ENCODE data around the gene PTGDR2. TPM values are rescaled to one million over a fixed set of nuclear protein-coding genes. Genes with fewer than 3 reads are reported as not detected.

PTGDR2 gene
- 5.2 TPM for polyA plus RNA-seq (2013)

DNA sequence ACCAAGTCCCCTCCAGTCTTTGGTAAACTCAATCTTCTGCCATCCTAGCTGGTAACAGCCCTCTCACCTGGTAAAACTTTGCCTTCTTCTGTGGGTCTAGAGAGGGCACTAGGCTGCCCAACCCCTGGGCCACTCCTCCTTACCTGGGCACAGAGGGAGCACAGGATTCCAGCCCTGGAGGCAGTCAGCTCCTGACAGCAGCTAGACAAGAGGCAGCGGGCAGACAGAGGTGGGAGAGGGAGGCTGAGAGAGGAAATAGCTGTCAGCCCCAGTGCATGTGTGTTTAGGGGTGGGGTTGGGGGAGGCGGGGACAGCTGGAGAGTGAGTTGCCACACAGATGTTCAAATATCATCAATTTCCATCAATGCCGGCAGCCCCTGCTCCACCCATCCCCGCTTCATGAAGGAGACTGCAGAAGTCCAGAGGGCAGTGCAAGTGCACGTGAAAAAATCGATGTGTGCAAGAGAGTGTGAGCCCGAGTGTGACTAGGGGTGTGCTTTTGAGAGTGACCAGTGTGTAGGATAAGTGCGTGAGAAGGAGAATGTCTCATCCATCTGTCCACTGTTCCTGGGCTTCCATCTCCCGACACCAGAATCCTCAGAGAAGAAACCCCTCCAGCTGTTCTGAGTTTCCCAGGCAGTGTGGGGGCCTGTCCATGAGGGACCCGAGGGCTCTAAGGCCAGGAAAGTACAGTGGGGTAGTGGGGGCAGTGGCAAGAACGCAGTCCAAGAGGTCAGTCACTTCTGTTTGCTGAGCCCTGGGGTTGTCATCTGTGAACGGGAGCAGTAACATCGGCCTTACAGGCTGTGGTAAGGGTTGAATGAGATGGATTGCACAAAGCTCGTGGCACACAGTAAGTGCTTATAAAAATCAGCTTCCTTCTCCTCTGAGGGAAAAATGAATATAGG is at the start of gene PTGDR2:
Gene PTGDR2, minus strand, starts transcription at position 225 of the 908 bp plus-strand sequence. CDS start 2,228 bp downstream, outside the sequence.
- DNase-seq, result peak in 2 of 3 donors; percentile 50 to 57
- CTCF ChIA-PET, result interaction anchor here (0.6 to 1.7 kb wide), 11 partner anchors 9 to 81 kb away, joined by 3 to 11 read pairs (median 4); no protein-coding TSS in a partner anchor
- Histone ChIP-seq H3K36me3 (ENCODE audit: control insufficient read depth in 4 of 4, insufficient read depth in 4 of 4, low read length in 3 of 4) (peaks cover 0 to 22% (median 14%) of the 10 kb centered on the region in 4 experiments), H3K4me3 (ENCODE audit: control insufficient read depth in 1 of 7, extremely low read depth in 1 of 7, insufficient read depth in 4 of 7, low read depth in 2 of 7, low read length in 6 of 7) (peak within 1 kb of the TSS in 5 of 7 experiments; percentile 17 to 44 (median 38)), H3K27me3 (replicated peaks in 2 of 5; ENCODE audit: control insufficient read depth in 4 of 5, insufficient read depth in 5 of 5, low read length in 4 of 5) (no peaks in the 10 kb centered on the region), H3K4me1 (ENCODE audit: control extremely low read depth in 1 of 4, control insufficient read depth in 4 of 4, insufficient read depth in 4 of 4, low read length in 3 of 4) (peaks cover 8 to 56% (median 51%) of the 10 kb centered on the region in 4 experiments), H3K9me3 (ENCODE audit: control extremely low read depth in 1 of 5, control insufficient read depth in 4 of 5, insufficient read depth in 2 of 5, low read depth in 1 of 5, low read length in 4 of 5) (no peaks in the 10 kb centered on the region), H3K27ac (ENCODE audit: insufficient read depth in 1 of 2, low read depth in 1 of 2, low read length in 2 of 2, poor library complexity in 1 of 2, severe bottlenecking in 2 of 2) (peak within 1 kb of the TSS in 1 of 2 experiments; percentile 43)
- POLR2A ChIA-PET, result interaction anchor here (0.6 kb wide), 1 partner anchor 43 kb away, joined by 3 read pairs; no protein-coding TSS in a partner anchor
- 34% methylated on average over 11 of the region's 14 CpGs for WGBS (ENCODE audit: insufficient coverage)

GRCh38 chr11:60905047-60905446 is 49.3 kb upstream of the PTGDR2 start:
- 72% methylated on average over 2 of the region's 6 CpGs for WGBS (ENCODE audit: insufficient coverage)

GRCh38 chr11:60902625-60903024 is 46.9 kb upstream of the PTGDR2 start:
- CTCF ChIA-PET, result interaction anchor here (1.0 to 10.5 kb wide), 7 partner anchors 11 to 139 kb away, joined by 3 to 138 read pairs (median 6); partner anchors contain the start of gene TMEM109
- Histone ChIP-seq H3K27ac (ENCODE audit: insufficient read depth in 1 of 2, low read depth in 1 of 2, low read length in 2 of 2, poor library complexity in 1 of 2, severe bottlenecking in 2 of 2) (no peak overlapping the region), H3K36me3 (ENCODE audit: control insufficient read depth in 4 of 4, insufficient read depth in 4 of 4, low read length in 3 of 4) (peaks cover 10 to 66% (median 54%) of the 10 kb centered on the region in 4 experiments), H3K4me3 (ENCODE audit: control insufficient read depth in 1 of 7, extremely low read depth in 1 of 7, insufficient read depth in 4 of 7, low read depth in 2 of 7, low read length in 6 of 7) (no peak overlapping the region), H3K4me1 (ENCODE audit: control extremely low read depth in 1 of 4, control insufficient read depth in 4 of 4, insufficient read depth in 4 of 4, low read length in 3 of 4) (peaks cover 13 to 31% (median 29%) of the 10 kb centered on the region in 4 experiments), H3K27me3 (replicated peaks in 2 of 5; ENCODE audit: control insufficient read depth in 4 of 5, insufficient read depth in 5 of 5, low read length in 4 of 5) (no peaks in the 10 kb centered on the region), H3K9me3 (ENCODE audit: control extremely low read depth in 1 of 5, control insufficient read depth in 4 of 5, insufficient read depth in 2 of 5, low read depth in 1 of 5, low read length in 4 of 5) (no peaks in the 10 kb centered on the region)
- WGBS (ENCODE audit: insufficient coverage), result 97% methylated on average over 9 of the region's 11 CpGs
- POLR2A ChIA-PET, result interaction anchor here (1.5 kb wide), 1 partner anchor 72 kb away, joined by 3 read pairs; no protein-coding TSS in a partner anchor
- DNase-seq, result no peak

More at GRCh38 chr11:60905047-60905446, 49.3 kb upstream of the PTGDR2 start:
- no peaks in the 10 kb centered on the region for H3K27me3 ChIP-seq (replicated peaks in 2 of 5; ENCODE audit: control insufficient read depth in 4 of 5, insufficient read depth in 5 of 5, low read length in 4 of 5)
- peaks cover 7 to 42% (median 36%) of the 10 kb centered on the region in 4 experiments for H3K36me3 ChIP-seq (ENCODE audit: control insufficient read depth in 4 of 4, insufficient read depth in 4 of 4, low read length in 3 of 4)
- peak overlapping the region; percentile 76 to 89 for H3K27ac ChIP-seq (ENCODE audit: insufficient read depth in 1 of 2, low read depth in 1 of 2, low read length in 2 of 2, poor library complexity in 1 of 2, severe bottlenecking in 2 of 2)
- ChIA-PET POLR2A (no interaction called here), CTCF (interaction anchor here (0.9 to 10.5 kb wide), 10 partner anchors 8 to 129 kb away, joined by 3 to 138 read pairs (median 5); partner anchors contain the start of gene TMEM109)
- peaks cover 13 to 30% (median 25%) of the 10 kb centered on the region in 4 experiments for H3K4me1 ChIP-seq (ENCODE audit: control extremely low read depth in 1 of 4, control insufficient read depth in 4 of 4, insufficient read depth in 4 of 4, low read length in 3 of 4)
- H3K9me3 ChIP-seq (ENCODE audit: control extremely low read depth in 1 of 5, control insufficient read depth in 4 of 5, insufficient read depth in 2 of 5, low read depth in 1 of 5, low read length in 4 of 5), result no peaks in the 10 kb centered on the region
- peak overlapping the region in 6 of 7 experiments; percentile 75 to 92 (median 88) for H3K4me3 ChIP-seq (ENCODE audit: control insufficient read depth in 1 of 7, extremely low read depth in 1 of 7, insufficient read depth in 4 of 7, low read depth in 2 of 7, low read length in 6 of 7)
- DNase-seq, result no peak

- Histone ChIP-seq H3K27me3 (replicated peaks in 2 of 5; ENCODE audit: control insufficient read depth in 4 of 5, insufficient read depth in 5 of 5, low read length in 4 of 5) (no peaks in the 10 kb centered on the region), H3K9me3 (ENCODE audit: control extremely low read depth in 1 of 5, control insufficient read depth in 4 of 5, insufficient read depth in 2 of 5, low read depth in 1 of 5, low read length in 4 of 5) (no peaks in the 10 kb centered on the region), H3K27ac (ENCODE audit: insufficient read depth in 1 of 2, low read depth in 1 of 2, low read length in 2 of 2, poor library complexity in 1 of 2, severe bottlenecking in 2 of 2) (no peak overlapping the region), H3K4me3 (ENCODE audit: control insufficient read depth in 1 of 7, extremely low read depth in 1 of 7, insufficient read depth in 4 of 7, low read depth in 2 of 7, low read length in 6 of 7) (no peak overlapping the region), H3K4me1 (ENCODE audit: control extremely low read depth in 1 of 4, control insufficient read depth in 4 of 4, insufficient read depth in 4 of 4, low read length in 3 of 4) (peaks cover 13 to 24% (median 19%) of the 10 kb centered on the region in 4 experiments), H3K36me3 (ENCODE audit: control insufficient read depth in 4 of 4, insufficient read depth in 4 of 4, low read length in 3 of 4) (peaks cover 16 to 82% (median 65%) of the 10 kb centered on the region in 4 experiments)
- over 99% methylated on average over 12 of the region's 13 CpGs for WGBS (ENCODE audit: insufficient coverage)
- no peak for DNase-seq
- ChIA-PET POLR2A (no interaction called here), CTCF (interaction anchor here (1.0 to 10.5 kb wide), 11 partner anchors 10 to 122 kb away, joined by 3 to 138 read pairs (median 5); partner anchors contain the start of genes PTGDR2 and TMEM109)
Measured at GRCh38 chr11:60900673-60901404, 45.1 kb upstream of the PTGDR2 start.

- ChIA-PET POLR2A (no interaction called here), CTCF (interaction anchor here (1.2 to 10.5 kb wide), 14 partner anchors 8 to 124 kb away, joined by 3 to 138 read pairs (median 6); partner anchors contain the start of gene TMEM109)
- Histone ChIP-seq H3K27ac (ENCODE audit: insufficient read depth in 1 of 2, low read depth in 1 of 2, low read length in 2 of 2, poor library complexity in 1 of 2, severe bottlenecking in 2 of 2) (no peak overlapping the region), H3K4me3 (ENCODE audit: control insufficient read depth in 1 of 7, extremely low read depth in 1 of 7, insufficient read depth in 4 of 7, low read depth in 2 of 7, low read length in 6 of 7) (no peak overlapping the region), H3K36me3 (ENCODE audit: control insufficient read depth in 4 of 4, insufficient read depth in 4 of 4, low read length in 3 of 4) (peaks cover 18 to 87% (median 73%) of the 10 kb centered on the region in 4 experiments), H3K27me3 (replicated peaks in 2 of 5; ENCODE audit: control insufficient read depth in 4 of 5, insufficient read depth in 5 of 5, low read length in 4 of 5) (no peaks in the 10 kb centered on the region), H3K4me1 (ENCODE audit: control extremely low read depth in 1 of 4, control insufficient read depth in 4 of 4, insufficient read depth in 4 of 4, low read length in 3 of 4) (peaks cover 4 to 15% (median 11%) of the 10 kb centered on the region in 4 experiments), H3K9me3 (ENCODE audit: control extremely low read depth in 1 of 5, control insufficient read depth in 4 of 5, insufficient read depth in 2 of 5, low read depth in 1 of 5, low read length in 4 of 5) (no peaks in the 10 kb centered on the region)
- WGBS (ENCODE audit: insufficient coverage), result 73% methylated on average over 2 of the region's 4 CpGs
- DNase-seq, result no peak
Measured at GRCh38 chr11:60899977-60900376, 44.2 kb upstream of the PTGDR2 start.

GRCh38 chr11:60899046-60899936 is 43.5 kb upstream of the PTGDR2 start:
- H3K27me3 ChIP-seq (replicated peaks in 2 of 5; ENCODE audit: control insufficient read depth in 4 of 5, insufficient read depth in 5 of 5, low read length in 4 of 5), result no peaks in the 10 kb centered on the region
- H3K36me3 ChIP-seq (ENCODE audit: control insufficient read depth in 4 of 4, insufficient read depth in 4 of 4, low read length in 3 of 4), result peaks cover 21 to 92% (median 80%) of the 10 kb centered on the region in 4 experiments
- H3K9me3 ChIP-seq (ENCODE audit: control extremely low read depth in 1 of 5, control insufficient read depth in 4 of 5, insufficient read depth in 2 of 5, low read depth in 1 of 5, low read length in 4 of 5), result no peaks in the 10 kb centered on the region
- POLR2A ChIA-PET, result interaction anchor here (0.6 to 0.7 kb wide), 2 partner anchors 8 to 44 kb away, joined by 3 read pairs; partner anchors contain the start of gene PTGDR2
- CTCF ChIA-PET, result interaction anchor here (0.7 to 10.5 kb wide), 21 partner anchors 8 to 124 kb away, joined by 3 to 138 read pairs (median 5); partner anchors contain the start of genes PTGDR2 and TMEM109
- 77% methylated on average over 7 of the region's 12 CpGs for WGBS (ENCODE audit: insufficient coverage)
- DNase-seq, result peak; percentile 80 to 94 (median 94)
- H3K4me3 ChIP-seq (ENCODE audit: control insufficient read depth in 1 of 7, extremely low read depth in 1 of 7, insufficient read depth in 4 of 7, low read depth in 2 of 7, low read length in 6 of 7), result no peak overlapping the region
- peaks cover 0 to 8% (median 4%) of the 10 kb centered on the region in 4 experiments for H3K4me1 ChIP-seq (ENCODE audit: control extremely low read depth in 1 of 4, control insufficient read depth in 4 of 4, insufficient read depth in 4 of 4, low read length in 3 of 4)
- H3K27ac ChIP-seq (ENCODE audit: insufficient read depth in 1 of 2, low read depth in 1 of 2, low read length in 2 of 2, poor library complexity in 1 of 2, severe bottlenecking in 2 of 2), result peak overlapping the region; percentile 25 to 62
